ENCODE results near the gene NMRAL1.

The NMRAL1 gene

DNA sequence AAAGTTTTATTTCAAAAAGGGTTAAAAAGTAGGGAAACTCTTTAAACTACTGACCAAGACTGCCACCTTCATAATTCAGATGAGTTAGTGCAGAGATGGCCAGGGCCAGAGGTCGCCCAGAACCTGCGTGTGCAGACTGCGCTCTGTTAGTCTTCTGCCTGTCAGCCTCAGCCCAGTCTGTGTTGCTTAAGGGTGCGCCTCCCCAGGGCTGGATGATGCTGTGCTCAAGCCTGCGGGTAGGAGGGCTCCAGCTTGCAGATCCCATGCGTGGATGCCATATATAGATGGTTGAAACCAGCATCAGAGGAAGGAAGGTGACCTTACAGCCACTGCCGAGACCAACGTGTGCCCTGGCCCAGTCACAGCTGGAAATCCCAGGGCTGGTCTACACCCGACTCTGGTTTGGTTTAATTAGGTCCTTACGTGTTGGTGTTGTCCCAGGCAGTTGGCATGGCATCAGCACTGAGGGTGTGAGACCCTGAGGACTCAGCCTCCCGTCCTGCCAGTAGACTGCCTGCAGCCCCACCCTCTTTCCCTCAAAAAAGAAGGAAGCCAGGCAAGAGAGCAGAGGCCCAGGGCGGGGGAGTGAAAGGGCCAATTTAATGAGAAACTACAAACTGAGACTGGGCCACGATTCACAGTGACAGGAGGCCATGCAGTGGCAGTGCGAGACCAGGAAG is 36.5 kb upstream of the NMRAL1 start:
- TF ChIP-seq, protein P1, sequence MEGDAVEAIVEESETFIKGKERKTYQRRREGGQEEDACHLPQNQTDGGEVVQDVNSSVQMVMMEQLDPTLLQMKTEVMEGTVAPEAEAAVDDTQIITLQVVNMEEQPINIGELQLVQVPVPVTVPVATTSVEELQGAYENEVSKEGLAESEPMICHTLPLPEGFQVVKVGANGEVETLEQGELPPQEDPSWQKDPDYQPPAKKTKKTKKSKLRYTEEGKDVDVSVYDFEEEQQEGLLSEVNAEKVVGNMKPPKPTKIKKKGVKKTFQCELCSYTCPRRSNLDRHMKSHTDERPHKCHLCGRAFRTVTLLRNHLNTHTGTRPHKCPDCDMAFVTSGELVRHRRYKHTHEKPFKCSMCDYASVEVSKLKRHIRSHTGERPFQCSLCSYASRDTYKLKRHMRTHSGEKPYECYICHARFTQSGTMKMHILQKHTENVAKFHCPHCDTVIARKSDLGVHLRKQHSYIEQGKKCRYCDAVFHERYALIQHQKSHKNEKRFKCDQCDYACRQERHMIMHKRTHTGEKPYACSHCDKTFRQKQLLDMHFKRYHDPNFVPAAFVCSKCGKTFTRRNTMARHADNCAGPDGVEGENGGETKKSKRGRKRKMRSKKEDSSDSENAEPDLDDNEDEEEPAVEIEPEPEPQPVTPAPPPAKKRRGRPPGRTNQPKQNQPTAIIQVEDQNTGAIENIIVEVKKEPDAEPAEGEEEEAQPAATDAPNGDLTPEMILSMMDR (IDR thresholded peaks at IDR 0.05; ENCODE audit: control insufficient read depth, extremely low read depth, insufficient read depth): no peak
- DNase-seq (ENCODE audit: low read depth): no peak

DNA sequence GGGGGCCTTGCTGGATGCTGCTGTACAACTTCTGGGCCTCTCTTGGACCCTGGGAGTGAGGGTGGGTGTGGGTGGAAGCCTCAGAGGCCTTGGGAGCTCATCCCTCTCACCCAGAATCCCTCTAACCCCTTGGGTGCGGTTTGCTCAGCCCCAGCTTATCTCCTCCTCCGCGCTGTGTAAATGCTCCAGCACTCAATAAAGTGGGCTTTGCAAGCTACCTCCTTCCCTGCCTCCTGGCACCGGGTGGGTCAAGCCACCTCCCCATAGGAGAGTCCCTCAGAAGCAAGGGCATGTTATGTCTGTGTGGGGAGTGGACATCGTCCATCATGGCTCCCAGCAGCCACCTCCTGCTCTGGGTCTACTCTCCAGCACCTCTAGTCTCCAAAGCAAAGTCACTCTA is 35.7 kb upstream of the NMRAL1 start:
- DNase-seq (ENCODE audit: low read depth): no peak
- no peak overlapping the region for H3K4me3 ChIP-seq (ENCODE audit: low read depth, low read length)
- TF ChIP-seq, protein P1 (IDR thresholded peaks at IDR 0.05; ENCODE audit: control insufficient read depth, extremely low read depth, insufficient read depth): no peak

More for the DNA sequence above, 36.5 kb upstream of the NMRAL1 start:
- no peak overlapping the region for H3K4me3 ChIP-seq (ENCODE audit: low read depth, low read length)

DNA sequence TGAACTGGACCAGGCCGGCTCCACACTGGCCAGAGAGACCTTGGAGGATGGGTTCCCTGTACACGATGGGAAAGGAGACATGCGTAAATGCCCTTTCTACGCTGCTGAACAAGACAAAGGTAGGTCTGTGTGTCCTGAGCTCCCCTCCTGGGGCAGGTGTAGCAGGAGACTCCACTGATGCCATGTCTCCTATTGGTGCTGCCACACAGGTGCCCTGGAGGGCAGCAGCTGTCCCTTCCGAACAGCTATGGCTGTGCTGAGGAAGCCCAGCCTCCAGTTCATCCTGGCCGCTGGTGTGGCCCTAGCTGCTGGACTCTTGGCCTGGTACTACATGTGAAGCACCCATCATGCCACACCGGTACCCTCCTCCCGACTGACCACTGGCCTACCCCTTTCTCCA is 35.0 kb upstream of the NMRAL1 start:
- DNase-seq (ENCODE audit: low read depth): no peak
- TF ChIP-seq, protein P1 (IDR thresholded peaks at IDR 0.05; ENCODE audit: control insufficient read depth, extremely low read depth, insufficient read depth): no peak
- no peak overlapping the region for H3K4me3 ChIP-seq (ENCODE audit: low read depth, low read length)

DNA sequence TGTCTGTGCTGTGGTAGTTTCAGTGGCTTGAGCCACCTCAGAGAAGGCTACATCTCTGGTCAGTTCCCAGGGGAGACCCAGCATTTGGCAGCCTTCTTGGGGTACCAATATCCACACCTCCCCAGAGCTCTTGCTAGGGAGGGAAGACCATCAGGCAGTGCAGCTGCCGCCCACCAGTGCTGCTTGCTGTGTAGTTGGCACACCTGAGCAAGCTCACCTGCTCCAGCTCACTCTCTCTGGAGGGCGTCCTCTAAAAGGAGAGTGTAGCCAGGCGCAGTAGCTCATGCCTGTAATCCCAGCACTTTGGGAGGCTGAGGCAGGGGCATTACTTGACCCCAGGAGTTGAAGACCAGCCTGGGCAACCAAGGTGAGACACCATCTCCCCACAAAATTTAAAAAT is 34.4 kb upstream of the NMRAL1 start:
- H3K4me3 ChIP-seq (ENCODE audit: low read depth, low read length): no peak overlapping the region
- DNase-seq (ENCODE audit: low read depth): no peak
- TF ChIP-seq, protein P1 (IDR thresholded peaks at IDR 0.05; ENCODE audit: control insufficient read depth, extremely low read depth, insufficient read depth): no peak

DNA sequence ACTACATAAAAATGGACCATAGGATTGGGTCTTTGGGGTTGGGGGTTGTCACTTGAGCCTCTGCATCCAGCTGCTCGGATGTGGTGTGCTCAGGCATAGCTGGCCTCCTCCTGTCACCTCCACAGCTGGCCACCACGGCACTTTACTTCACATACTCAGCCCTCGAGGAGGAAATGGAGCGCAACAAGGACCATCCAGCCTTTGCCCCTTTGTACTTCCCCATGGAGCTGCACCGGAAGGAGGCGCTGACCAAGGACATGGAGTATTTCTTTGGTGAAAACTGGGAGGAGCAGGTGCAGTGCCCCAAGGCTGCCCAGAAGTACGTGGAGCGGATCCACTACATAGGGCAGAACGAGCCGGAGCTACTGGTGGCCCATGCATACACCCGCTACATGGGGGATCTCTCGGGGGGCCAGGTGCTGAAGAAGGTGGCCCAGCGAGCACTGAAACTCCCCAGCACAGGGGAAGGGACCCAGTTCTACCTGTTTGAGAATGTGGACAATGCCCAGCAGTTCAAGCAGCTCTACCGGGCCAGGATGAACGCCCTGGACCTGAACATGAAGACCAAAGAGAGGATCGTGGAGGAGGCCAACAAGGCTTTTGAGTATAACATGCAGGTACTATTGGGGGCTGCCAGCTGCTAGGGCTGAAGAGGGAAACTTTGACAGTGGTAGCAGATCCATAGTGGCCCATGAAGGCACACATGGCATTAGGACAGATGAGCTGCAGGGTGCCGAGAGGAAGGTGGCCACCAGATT is 33.3 kb upstream of the NMRAL1 start:
- no peak overlapping the region for H3K4me3 ChIP-seq (ENCODE audit: low read depth, low read length)
- no peak for DNase-seq (ENCODE audit: low read depth)
- TF ChIP-seq, protein P1 (IDR thresholded peaks at IDR 0.05; ENCODE audit: control insufficient read depth, extremely low read depth, insufficient read depth): no peak

DNA sequence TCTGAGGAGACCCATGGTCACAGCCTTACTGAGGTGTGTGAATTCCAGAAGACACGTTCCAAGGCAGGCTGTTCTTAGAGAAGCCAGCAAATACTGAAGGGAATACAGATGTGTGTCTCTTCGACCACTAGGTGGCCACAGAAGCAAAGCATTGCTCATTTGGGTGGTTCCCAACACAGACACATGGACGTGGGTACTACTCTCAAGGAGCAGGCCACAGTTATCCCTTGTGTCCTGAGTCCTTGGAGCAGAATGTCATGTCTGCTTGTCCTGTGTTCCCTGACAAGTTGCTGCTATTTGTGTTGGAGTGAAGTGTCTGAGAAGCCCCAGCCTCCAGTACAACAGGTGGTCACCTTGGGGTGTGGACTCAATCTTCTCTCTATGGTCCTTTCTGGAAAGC is 32.0 kb upstream of the NMRAL1 start:
- DNase-seq (ENCODE audit: low read depth): peak; percentile 69
- H3K4me3 ChIP-seq (ENCODE audit: low read depth, low read length): no peak overlapping the region
- TF ChIP-seq, protein P1 (IDR thresholded peaks at IDR 0.05; ENCODE audit: control insufficient read depth, extremely low read depth, insufficient read depth): peak; percentile 97
